Cardiac fibroblast (primary cell): ENCODE measurements around the gene MACROH2A1.

Experiments used
- DNase-seq, 2 donors: peaks; one replicate each; pipeline versions ENCODE4 v3.0.0 to v3.0.0-alpha.2; 2010; ENCODE audit warnings: low read depth in 2 of 2
- H3K4me3 ChIP-seq, 2 donors: replicated peaks in 1 of 2; 1 replicate in 1 of 2; 2 replicates in 1 of 2; pipeline ENCODE4 v1.5.1; 2011; ENCODE audit warnings: low read depth in 2 of 2, low read length in 2 of 2, mild to moderate bottlenecking in 2 of 2, moderate library complexity in 1 of 2
- TF ChIP-seq, protein P1 (sequence below): IDR thresholded peaks from one replicate; pipeline ENCODE4 v1.5.1; 2011; ENCODE audit warnings: low read depth, mild to moderate bottlenecking, low read length, inconsistent platforms

MACROH2A1 gene

DNA sequence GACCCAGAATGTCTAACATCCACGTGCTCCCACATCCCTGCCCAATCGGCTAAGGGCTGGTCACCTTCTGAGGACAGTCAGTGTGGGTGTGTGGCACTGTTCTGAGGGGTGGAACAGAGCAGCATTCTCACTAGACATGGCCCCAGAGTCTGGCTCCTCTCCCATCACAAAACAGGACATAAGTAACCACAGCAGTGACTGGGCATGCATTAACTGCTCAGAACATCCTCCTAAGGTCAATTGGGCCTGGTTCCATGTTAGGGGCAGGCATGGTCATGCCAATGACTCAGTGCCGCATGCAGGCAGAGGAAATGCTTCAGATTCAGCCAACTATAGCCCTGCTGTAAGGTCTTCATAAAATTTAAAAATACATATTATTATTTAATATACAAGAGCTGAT is 12.9 kb downstream of the MACROH2A1 start:
- peak; percentile 48 to 79 for DNase-seq
- TF ChIP-seq, protein P1, sequence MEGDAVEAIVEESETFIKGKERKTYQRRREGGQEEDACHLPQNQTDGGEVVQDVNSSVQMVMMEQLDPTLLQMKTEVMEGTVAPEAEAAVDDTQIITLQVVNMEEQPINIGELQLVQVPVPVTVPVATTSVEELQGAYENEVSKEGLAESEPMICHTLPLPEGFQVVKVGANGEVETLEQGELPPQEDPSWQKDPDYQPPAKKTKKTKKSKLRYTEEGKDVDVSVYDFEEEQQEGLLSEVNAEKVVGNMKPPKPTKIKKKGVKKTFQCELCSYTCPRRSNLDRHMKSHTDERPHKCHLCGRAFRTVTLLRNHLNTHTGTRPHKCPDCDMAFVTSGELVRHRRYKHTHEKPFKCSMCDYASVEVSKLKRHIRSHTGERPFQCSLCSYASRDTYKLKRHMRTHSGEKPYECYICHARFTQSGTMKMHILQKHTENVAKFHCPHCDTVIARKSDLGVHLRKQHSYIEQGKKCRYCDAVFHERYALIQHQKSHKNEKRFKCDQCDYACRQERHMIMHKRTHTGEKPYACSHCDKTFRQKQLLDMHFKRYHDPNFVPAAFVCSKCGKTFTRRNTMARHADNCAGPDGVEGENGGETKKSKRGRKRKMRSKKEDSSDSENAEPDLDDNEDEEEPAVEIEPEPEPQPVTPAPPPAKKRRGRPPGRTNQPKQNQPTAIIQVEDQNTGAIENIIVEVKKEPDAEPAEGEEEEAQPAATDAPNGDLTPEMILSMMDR, result no peak
- no peak overlapping the region for H3K4me3 ChIP-seq

DNA sequence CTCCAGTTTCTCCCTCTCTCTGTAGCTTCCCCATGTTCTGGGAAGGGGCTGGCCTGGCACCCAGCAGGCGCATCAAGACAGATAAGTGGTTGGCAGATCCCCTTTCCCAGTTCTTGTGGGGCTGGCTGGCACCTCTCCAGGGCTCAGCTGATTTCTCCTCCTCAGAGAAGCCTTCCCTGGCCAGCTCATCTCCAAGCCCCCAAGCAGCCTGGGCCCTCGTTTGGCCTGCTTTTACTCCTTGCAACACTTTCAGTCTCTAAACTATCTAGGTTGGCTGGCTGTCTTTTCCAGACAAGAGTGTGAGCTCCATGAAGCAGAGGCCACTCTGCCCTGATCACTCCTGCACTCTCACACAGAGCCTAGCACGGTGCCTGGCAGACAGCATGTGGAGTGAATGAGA is 13.5 kb downstream of the MACROH2A1 start:
- no peak overlapping the region for H3K4me3 ChIP-seq
- DNase-seq, result no peak
- TF ChIP-seq, protein P1, result no peak

DNA sequence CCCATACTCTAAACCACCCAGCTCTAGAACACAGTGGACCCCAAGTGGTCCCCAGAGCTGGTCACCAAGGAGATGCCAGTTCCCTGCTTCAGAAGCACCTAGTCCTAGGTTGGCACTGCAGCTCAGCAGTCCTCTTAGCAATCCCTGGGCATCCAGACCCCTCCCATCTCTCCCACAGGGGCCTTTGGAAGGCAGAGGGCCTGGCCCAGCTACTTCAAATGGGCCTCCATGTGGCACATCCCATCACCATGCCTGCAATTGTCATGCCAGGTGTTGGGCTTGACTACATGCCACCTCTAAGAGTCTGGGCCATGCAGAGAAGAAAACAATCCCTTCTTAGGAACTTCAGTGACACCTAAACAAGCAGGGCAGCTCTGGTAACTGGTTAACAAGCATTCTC is 14.1 kb downstream of the MACROH2A1 start:
- no peak overlapping the region for H3K4me3 ChIP-seq
- TF ChIP-seq, protein P1, result no peak
- no peak for DNase-seq

DNA sequence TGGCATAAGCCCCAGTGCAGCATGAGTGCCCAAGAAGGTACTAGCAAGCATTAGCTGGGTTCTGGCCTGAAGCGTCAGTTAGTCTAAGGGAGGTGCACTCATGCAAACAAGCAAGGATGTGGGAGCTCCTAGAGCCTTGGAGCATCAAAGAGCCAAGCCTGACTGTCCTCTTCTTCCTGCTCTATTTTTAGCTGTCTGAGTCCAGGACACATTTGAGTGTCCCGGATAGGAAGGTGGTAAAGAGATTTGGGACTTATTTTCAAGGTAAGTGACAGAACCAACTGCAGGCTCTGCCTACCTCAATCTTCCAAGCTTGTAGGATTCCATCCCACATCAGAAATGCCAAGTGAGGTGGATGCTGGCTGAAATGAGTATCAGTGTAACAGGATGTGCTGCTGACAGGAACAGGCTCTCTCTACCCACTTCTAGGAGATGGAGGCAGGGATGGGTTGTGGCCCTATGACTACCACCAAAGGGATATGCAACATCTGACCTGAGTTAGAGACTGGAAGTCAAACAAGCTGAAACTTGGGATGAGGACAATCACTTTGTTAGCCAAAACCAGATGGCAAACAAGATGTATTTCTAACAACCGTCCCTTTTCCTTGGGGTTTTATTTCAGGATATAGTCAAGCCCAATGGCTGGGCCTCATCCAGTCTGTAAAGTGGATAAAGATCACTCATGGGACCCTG is 15.1 kb downstream of the MACROH2A1 start:
- H3K4me3 ChIP-seq, result no peak overlapping the region
- DNase-seq, result no peak
- TF ChIP-seq, protein P1, result no peak

DNA sequence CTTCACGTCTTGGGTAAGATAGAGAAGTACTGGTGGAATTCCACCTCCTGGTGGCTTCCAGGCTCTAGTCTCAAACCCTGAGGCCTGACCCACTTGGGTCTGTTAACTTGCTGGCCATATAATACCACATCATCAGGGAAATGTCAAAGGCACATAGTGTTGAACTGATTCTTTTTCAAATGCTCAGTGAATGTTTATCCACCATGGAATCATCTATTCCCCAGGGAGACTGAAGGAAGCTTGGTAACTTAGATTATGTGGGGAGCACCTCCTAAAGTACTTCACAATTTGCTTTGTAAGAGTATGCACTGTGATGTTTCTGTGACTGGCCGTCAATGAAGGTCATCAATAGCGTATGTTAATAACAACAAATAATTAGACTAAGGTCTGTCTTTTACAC is 16.1 kb downstream of the MACROH2A1 start:
- H3K4me3 ChIP-seq, result no peak overlapping the region
- TF ChIP-seq, protein P1, result no peak
- DNase-seq, result peak in 1 of 2 donors; percentile 52

DNA sequence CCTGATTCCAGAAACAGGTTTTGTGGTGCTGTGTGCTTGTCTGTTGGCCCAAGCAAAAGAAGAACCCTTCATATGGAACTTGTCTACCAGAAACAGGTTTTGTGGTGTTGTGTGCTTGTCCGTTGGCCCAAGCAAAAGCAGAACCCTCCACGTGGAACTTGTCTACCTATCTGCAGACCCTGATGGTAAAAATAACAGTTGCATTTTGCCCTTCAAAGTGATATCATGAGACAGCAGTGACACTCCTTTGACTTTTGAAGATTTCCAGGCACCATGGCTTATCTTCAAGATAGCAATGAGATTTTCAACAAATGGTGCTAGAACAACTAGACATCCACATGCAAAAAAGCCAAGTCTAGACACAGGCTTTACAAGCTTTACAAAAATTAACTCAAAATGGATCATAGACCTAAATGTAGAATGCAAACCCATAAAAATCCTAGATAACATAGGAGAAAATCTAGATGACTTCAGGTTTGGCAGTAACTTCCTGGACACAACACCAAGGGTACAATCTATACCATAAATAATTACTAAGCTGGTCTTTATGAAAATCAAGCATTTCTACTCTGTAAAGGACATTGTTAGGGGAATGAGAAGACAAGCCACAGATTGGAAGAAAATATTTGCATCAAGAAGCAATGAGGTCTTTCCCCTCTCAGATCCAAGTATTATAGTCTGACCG is 16.8 kb downstream of the MACROH2A1 start:
- TF ChIP-seq, protein P1, result no peak
- DNase-seq, result no peak
- no peak overlapping the region for H3K4me3 ChIP-seq
